Measurements from ENCODE around the gene TRIAP1.

TRIAP1 gene

DNA sequence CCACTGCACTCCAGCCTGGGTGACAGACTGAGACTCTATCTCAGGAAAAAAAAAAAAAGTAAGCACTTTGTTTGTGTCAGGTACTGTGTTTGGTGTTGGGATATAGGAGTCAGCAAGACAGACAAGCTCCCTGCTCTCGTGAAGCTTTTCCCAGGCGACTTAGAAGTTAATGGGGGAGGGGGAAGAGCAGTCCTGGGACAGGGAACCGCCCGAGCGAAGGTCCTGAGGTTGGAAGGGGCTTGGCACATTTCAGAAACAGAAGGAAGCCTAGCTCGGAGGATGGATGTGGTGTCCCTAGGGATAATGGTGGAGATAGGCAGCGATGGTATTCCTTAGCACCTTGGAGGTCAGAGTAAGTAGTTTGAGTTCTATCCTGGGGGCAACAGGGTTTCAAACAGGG is 16.8 kb downstream of the TRIAP1 start:
- no peak for DNase-seq (ENCODE audit: low spot score)

DNA sequence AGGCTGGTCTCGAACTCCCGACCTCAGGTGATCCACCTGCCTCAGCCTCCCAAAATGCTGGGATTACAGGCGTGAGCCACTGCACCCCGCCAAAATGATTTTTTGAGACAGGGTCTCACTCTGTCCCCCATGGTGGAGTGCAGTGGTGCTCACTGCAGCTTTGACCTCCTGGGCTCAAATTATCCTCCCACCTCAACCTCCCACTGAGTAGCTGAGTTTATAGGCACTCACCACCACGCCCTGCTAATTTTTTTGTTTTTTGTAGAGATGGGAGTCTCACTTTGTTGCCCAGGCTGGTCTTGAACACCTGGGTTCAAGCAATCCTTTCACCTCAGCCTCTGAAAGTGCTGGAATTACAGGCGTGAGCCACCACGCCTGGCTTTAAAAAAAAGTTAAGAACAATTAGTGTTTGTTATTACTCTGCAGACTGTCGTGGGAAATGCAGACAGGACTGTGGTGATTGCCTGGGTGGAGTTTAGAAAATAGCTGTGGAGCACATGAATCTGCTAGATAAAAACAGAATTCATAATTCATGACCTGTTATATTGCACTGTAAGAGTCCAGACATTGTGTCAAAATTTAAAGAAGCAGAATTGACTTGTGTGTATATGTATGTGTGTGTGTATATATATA is 17.5 kb downstream of the TRIAP1 start:
- no peak for DNase-seq (ENCODE audit: low spot score)

DNA sequence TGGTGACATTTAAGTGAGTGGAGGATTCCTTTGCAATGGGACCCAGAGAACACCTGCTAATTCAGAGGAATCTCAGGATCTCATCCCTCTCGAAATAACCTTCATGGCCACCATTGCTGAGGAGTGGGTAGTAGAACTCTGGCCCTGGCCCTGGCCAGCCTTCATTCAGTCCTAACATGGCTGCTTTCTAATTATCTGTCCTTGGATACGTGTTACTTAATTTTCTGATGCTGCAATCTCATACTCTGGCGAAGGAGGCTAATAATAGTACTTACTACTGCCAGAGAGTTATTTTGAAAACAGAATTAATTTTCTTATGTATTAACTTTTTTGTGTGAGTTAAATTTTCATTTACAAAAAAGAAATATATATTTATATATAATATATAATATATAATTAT is 20.4 kb downstream of the TRIAP1 start:
- no peak for DNase-seq (ENCODE audit: low spot score)

DNA sequence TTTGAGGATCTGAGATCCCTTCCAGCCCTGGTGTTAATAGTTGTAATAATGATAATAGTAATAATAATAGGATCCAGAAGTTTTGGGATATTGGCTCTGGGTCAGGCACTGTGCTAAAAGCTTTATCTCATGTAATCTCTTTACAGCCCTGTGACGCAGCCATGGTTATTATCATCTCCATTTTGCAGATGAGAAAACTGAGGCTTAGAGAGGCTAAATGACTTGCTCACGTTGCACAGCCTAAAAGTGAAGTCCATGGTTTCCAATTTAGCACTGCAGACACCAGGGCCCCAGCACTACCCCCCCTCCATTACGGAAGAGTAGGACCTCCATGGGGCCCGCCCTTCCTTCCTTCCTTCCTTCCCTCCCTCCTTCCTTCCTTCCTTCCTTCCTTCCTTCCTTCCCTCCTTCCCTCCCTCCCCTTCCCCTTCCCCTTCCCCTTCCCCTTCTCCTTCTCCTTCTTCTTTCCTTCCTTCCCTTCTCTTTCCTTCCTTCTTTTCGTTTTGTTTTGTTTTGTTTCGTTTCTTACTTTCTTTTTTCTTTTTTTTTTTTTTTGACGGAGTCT is 23.2 kb downstream of the TRIAP1 start:
- DNase-seq (ENCODE audit: low spot score), result no peak

DNA sequence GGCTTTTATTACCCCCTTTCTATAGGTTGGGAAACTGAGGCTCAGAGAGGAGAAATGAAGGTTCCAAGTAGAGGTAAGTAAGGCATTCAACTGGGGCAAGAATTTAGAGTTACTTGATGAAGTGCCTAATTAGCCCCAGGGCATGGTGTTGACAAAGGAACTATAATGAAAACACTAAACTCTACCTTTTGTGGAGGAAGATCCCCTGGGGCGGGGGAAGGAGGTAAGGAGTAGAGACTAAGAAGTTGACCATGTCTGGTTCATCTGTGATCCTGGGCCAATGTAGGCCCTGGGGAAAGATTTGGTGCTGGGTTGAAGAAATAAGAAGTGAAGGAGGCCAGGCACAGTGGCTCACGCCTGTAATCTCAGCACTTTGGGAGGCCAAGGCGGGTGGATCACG is 24.5 kb downstream of the TRIAP1 start:
- no peak for DNase-seq (ENCODE audit: low spot score)

DNA sequence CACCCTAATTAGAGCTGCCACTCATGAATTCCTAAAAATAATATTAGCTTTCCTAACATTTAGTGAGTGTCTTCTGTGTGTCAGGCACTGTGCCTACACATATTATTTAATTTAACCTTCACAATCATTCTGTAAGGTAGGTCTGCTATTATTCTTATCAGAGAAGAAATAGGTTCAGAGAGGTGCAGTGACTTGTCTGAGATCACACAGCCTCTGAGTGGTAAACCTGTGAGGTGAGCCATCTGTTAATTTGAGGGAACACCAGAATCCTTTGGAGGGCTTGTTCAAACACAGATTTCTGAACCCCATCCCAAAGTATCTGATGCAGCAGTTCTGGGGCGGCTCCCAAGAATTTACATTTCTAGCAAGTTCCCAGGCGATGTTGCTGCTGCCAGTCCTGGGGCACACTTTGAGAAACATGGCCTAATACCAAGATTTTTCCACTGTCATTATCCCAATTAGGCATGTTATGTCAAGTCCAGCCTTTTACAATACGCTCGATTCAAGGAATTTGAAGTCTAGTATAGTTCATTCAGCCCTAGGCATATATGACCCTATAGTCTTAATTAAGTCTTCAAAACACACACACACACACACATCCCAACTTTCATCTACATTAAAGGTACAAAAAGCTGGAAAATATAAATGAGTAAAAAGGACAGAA is 28.1 kb downstream of the TRIAP1 start:
- DNase-seq (ENCODE audit: low spot score), result no peak

DNA sequence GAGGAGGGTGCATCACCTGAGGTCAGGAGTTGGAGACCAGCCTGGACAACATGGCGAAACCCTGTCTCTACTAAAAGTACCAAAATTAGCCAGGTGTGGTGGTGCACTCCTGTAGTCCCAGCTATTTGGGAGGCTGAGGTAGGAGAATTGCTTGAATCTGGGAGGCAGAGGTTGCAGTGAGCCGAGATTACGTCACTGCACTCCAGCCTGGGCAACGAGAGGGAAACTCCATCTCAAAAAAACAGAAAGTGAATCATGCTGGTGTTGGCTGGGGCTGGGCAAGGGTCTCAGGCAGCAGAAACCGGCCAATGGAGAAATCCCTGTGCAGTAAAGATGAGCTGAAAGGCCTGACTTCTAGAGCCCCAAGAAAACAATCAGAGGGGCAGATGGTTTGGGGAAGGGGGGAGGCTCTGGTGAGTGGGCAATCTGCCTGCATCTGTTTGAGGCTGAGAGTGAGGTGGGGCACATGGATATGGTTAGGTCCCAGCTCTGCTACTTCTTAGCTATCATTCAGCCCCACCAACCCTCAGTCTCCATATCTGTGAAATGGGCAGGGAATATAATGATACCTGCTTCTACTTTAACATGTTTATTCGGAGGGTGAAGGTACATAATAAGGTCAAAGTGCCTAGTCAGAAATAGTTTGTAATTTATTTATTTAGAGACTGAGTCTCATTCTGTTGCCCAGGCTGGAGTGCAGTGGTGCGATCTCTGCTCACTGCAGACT is 29.5 kb downstream of the TRIAP1 start:
- no peak for DNase-seq (ENCODE audit: low spot score)

DNA sequence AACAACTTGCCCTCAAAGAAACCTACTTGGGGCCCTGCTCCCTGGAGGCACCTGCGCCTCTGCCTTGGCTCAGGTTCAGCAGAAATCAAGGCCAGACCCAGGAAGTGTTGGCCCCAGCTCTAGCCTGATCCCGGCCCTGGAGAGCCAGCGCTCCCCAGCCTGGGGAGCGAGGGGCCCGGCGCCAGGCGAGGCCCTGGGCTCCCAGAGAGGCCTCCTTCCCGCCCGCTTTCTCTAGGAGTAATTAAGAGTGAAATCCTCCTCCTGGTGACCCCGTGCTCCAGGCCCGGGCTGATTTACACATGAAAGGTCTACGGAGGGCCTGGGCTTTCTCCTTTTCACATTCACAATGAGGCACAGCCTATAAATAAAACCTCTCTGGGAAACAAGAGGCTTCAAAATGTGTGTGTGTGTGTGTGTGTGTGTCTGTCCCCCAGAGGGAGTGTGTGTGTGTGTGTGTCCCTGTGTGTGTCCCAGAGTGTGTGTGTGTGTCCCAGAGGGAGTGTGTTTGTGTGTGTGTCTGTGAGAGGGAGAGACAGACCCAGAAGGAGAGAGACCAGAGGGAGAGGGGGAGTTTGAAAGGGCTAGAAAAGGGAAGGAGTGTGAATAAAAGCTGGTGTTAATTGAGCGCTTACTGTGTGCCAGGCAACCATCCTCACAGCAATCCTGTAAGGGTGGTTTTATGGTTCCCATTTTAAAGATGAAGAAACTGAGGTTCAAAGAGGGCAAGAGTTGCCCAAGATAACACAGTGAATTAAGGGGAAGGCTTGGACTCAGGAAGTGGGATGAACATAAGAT is 32.1 kb downstream of the TRIAP1 start:
- no peak for DNase-seq (ENCODE audit: low spot score)

DNA sequence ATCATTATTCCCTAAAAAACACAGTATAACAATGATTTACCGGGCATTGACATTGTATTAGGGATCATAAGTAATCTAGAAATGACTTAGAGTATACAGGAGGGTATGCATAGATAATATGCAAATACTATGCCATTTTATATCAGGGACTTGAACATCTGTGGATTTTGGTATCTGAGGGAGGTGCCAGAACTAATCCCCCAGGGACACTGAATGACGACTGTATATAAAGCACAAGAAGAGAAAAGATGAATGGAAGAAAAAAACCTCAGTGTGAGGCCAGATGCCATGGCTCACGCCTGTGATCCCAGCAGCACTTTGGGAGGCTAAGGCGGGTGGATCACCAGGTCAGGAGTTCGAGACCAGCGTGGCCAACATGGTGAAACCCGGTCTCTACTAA is 33.8 kb downstream of the TRIAP1 start:
- DNase-seq (ENCODE audit: low spot score), result no peak

DNA sequence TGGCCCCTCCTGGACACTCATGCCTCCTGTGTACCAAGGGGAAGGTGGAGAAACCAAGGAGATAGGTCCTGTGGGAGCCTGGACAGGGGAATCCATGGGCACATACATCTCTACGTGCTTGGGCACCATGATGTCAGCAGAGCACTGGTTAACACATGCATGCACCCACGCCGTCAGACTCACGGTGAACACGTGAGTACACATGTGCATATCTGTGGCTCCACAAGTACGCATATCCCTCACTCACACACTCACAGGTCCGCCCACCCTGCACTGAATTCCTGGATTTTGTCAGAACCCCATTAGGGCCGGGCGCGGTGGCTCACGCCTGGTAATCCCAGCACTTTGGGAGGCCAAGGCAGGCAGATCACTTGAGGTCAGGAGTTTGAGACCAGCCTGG is 37.4 kb downstream of the TRIAP1 start:
- DNase-seq (ENCODE audit: low spot score), result no peak

DNA sequence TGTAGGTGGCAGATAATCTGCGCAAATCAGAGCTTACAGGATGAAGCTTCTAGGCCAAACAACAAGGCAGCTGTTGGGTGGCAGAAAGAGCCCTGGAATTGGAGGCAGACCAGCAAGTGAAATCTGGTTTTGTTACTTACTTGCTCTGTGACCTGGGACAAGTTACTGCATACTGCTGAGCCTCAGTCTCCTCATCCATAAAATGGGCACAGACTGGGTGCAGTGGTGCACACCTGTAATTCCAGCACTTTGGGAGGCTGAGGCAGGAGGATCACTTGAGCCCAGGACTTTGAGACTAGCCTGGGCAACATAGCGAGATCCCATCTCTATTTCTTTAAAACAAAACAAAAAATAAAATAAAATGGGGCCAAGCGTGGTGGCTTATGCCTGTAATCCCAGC is 39.6 kb downstream of the TRIAP1 start:
- DNase-seq (ENCODE audit: low spot score), result no peak

DNA sequence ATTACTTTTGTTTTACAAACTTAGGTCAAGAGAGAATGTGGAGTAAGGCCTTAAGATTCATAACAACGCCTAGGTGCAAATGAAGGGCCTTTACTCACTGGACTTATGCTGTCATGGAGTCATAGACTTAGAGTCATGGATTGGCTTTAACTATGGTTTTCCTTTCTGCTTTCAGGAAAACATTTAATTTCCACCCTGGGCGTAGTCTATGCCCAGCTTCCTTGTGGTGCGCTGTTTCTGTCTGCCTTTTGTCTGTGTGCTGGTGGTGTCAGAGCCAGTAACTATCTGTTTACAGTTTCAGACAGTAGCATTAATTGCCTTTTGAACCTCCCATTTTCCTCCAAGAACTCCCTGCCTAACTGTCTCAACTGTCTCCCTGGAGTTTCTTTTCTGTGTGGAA is 40.1 kb downstream of the TRIAP1 start:
- no peak for DNase-seq (ENCODE audit: low spot score)

DNA sequence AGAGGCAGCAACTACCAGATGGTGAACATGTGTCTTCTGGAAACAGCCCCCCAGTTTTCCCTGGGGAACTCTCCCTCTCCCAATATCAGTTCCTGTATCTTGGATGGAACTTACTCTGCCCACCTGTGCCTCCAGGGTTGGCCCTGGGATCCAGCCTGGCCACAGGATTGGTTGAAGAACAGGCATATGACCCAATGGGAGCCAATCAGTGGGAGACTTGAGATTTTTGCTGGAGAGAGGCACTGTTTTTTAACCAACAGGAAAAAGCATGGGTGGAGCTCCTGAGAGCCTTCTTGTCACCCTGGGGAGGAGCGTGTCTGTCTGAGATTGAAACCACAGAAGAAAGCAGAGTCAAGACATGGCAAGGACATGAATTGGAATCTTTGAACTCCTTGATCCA is 41.9 kb downstream of the TRIAP1 start:
- no peak for DNase-seq (ENCODE audit: low spot score)

DNA sequence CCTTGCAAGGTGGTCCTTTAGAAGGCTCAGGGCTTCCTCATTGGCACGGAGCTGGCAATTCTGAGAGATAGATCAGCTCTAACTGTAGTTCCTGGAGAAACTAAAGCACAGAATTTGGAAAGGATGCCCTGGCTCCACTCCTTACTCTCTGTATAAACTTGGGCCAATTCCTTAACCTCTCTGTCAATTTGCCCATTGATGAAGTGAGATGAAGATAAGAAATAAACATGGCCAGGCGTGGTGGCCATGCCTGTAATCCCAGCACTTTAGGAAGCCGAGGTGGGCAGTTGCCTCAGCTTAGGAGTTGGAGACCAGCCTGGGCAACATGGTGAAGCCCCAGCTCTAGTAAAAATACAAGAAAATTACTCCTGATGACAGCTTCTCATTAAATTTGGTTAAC is 42.3 kb downstream of the TRIAP1 start:
- no peak for DNase-seq (ENCODE audit: low spot score)

DNA sequence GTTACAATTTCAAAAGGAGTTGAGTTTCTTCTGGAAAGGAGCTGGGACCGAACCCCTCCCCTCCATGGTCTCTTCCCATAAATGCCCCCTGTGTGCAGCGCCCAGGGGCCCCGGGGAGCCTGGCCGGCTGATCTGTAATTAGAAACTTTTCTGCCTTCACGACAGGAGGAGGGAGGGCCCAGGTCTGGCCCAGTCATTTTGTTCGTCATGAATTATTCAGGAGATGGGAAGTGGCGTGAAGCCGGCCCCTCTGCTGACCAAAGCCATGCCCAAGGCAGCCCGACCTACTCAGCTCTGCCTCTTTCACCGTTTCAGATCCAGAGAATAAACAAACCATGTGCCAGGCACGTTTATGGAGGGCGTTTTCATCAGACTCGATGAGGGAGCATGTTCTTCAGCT is 44.0 kb downstream of the TRIAP1 start:
- no peak for DNase-seq (ENCODE audit: low spot score)

DNA sequence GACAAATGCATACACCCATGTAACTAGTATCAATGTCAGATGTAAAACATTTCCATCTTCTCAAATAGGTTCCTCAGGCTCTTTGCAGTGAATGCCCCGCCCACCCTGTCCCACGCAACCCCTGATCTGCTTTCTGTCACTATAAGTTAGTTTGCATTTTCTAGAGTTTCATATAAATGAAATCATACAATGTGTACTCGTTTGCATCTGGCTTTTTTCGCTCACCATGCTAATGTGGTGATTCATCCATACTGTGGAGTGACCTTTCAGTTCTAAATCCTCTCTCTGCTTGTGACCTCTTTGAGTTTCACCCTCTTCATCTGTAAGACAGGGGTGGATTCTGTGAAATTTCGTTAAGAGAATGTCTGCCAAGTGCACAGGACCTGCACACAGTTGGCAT is 46.7 kb downstream of the TRIAP1 start:
- no peak for DNase-seq (ENCODE audit: low spot score)

DNA sequence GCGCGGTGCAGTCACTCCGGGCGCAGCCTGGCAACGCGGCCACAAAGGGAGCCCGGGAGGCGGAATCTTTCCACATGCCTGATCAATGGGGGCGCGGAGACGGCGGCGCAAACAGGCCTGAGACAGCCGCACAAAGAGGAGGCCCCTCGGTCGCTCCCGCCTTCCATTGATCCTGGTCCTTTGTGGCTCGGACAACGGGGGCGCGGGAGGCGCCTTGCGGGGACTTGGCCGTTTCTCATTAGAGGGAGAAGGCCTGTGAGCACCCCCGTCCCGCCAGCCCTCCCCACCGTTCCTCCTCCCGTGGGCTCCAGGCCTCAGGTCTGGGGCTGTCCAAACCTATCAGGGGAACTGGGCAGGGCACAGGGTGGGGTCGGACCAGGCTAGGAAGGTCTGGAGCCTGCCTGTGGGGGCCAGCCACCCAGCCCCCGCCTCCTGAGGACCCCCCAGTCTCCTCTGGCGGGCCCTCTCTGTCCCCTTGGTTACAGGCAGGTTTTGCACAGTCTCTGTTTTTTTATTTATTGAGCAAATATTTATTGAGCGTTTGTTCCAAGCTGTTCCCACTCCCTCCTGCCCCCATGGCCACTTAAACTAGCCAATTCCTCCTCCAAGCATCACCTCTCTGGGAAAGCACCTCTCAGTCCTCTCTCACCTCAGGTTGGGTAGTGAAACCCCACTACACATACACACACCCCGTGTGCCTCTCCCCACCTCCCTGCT is 48.2 kb downstream of the TRIAP1 start:
- DNase-seq (ENCODE audit: low spot score), result no peak

DNA sequence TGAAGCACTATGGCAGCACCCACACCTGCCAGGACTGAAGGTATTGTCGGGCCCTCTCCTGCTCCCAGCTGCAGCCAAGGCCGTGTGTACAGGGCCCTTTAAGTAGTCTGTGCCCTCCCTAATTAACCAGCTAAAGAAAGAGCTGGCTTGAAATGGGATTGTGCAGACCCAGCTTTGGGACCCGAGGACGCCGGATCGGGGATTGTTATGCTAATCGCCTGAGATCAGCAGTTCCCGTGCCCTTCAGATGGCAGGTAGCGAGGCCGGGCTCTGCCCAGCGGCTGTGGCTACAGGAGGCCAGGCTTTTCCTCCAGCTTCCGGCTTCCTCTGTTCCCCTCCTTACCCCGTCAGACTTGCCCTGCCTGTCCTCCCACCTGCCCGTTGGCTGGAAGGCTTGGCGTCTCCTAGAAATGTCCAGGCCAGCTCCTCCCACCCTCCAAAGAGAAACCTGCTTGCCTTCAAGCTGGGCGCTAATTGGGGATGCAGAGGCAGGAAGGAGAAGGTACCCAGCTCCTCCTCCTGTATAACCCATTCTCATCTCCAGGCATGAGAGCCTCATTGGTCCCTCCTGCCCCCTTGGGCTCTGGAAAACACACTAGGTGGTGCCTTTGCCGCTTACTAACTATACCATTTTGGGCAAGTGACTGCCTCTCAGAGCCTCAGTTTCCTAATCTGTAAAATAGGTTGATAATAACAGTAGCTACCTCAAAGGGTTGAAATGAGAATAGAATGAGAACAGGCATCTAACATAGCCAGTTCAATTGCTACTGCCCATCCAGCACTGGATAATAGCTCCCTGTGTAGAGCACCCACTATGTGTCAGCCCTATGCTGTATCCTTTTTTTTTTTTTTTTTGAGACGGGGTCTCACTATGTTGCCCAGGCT is 51.5 kb downstream of the TRIAP1 start:
- no peak for DNase-seq (ENCODE audit: low spot score)

Measured in HuH-7 (cell line).